PC-9 (cell line): ENCODE measurements around the gene TENT5C. TPM values are rescaled to one million over a fixed set of nuclear protein-coding genes. Genes with fewer than 3 reads are reported as not detected.

Experiments used
- BruUV-seq: library from RNA; stranded (reverse); fragments of 400-500 nt; replicated peaks from 2 replicates; lab custom pipeline; 2021; lab: Mats Ljungman, UMichigan
- CTCF ChIA-PET: fragments of 300-600 bp; sonication (Branson Sonifier 250); formaldehyde crosslinking; loops from one replicate; lab custom pipeline; 2022; ENCODE audit warnings: antibody characterized with exemption; lab: Charles Lee
- POLR2A ChIA-PET: fragments of 300-600 bp; sonication (Branson Sonifier 250); formaldehyde crosslinking; loops from one replicate; lab custom pipeline; 2022; ENCODE audit warnings: antibody characterized with exemption; ENCODE audit not compliant: unreplicated experiment; lab: Charles Lee
- DNase-seq, 2 experiments: peaks; one replicate each; pipeline versions ENCODE4 v3.0.0 to v3.0.0-alpha.2; 2015 to 2022; ENCODE audit warnings: mixed read lengths in 1 of 2
- H2AFZ ChIP-seq: fragments of 200-600 bp; sonication (generic); 2 replicates; pipeline ENCODE4 v1.8.1; 2017; ENCODE audit warnings: antibody characterized with exemption
- H3F3A ChIP-seq: fragments of 200-600 bp; sonication (generic); 2 replicates; pipeline ENCODE4 v1.8.1; 2017; ENCODE audit warnings: antibody characterized with exemption, mild to moderate bottlenecking, low read depth; ENCODE audit not compliant: insufficient read depth
- H3K27ac ChIP-seq: fragments of 200-600 bp; sonication (generic); 2 replicates; pipeline ENCODE4 v1.6.1; 2016; ENCODE audit warnings: mixed run types
- H3K27me3 ChIP-seq: fragments of 200-600 bp; sonication (generic); 2 replicates; pipeline ENCODE4 v1.6.1; 2016; ENCODE audit warnings: low read depth, mixed run types; ENCODE audit not compliant: insufficient read depth
- H3K36me3 ChIP-seq: fragments of 200-600 bp; sonication (generic); 2 replicates; pipeline ENCODE4 v1.6.1; 2016; ENCODE audit warnings: low read depth, mixed run types
- H3K4me1 ChIP-seq: fragments of 200-600 bp; sonication (generic); replicated peaks from 2 replicates; pipeline ENCODE4 v1.6.1; 2016; ENCODE audit warnings: mixed run types; ENCODE audit not compliant: insufficient read depth
- H3K4me2 ChIP-seq: fragments of 200-600 bp; sonication (generic); 2 replicates; pipeline ENCODE4 v1.6.1; 2017; ENCODE audit warnings: mixed run types
- H3K4me3 ChIP-seq: fragments of 200-600 bp; sonication (generic); 2 replicates; pipeline ENCODE4 v1.6.1; 2016; ENCODE audit warnings: mixed run types
- H3K79me2 ChIP-seq: fragments of 200-600 bp; sonication (generic); 2 replicates; pipeline ENCODE4 v1.6.1; 2017; ENCODE audit warnings: low read depth, mixed run types
- H3K9me2 ChIP-seq: fragments of 200-600 bp; sonication (generic); 2 replicates; pipeline ENCODE4 v1.8.1; 2017; ENCODE audit warnings: mild to moderate bottlenecking; ENCODE audit not compliant: insufficient read depth
- H3K9me3 ChIP-seq: fragments of 200-600 bp; sonication (generic); 2 replicates; pipeline ENCODE4 v1.8.1; 2016; ENCODE audit warnings: low read depth; ENCODE audit not compliant: insufficient read depth
- H4K20me1 ChIP-seq: fragments of 200-600 bp; sonication (generic); 2 replicates; pipeline ENCODE4 v1.8.1; 2017; ENCODE audit not compliant: insufficient read depth
- EZH2 ChIP-seq: fragments of 200-600 bp; sonication (generic); IDR thresholded peaks from 2 replicates; pipeline ENCODE4 v1.8.0; 2017; ENCODE audit warnings: antibody characterized with exemption, low read depth
- intact Hi-C: fragments of 100-400 bp; cut with micrococcal nuclease; formaldehyde crosslinking; loops from one replicate; pipeline ENCODE4 v1.10.0; 2022; ENCODE audit not compliant: unreplicated experiment
- total RNA-seq: library from RNA; stranded (reverse); gene quantifications from 2 replicates; pipeline ENCODE4 v1.2.3, GENCODE V29; 2021
- TF ChIP-seq, protein P1 (sequence below): fragments of 200-600 bp; sonication (generic); conservative IDR thresholded peaks from 2 replicates; pipeline ENCODE4 v1.6.1; 2017; ENCODE audit warnings: mixed run types, antibody characterized with exemption, mild to moderate bottlenecking, moderate library complexity

The TENT5C gene
- total RNA-seq, 1 experiment from 2014 or later: 4.3 TPM

DNA sequence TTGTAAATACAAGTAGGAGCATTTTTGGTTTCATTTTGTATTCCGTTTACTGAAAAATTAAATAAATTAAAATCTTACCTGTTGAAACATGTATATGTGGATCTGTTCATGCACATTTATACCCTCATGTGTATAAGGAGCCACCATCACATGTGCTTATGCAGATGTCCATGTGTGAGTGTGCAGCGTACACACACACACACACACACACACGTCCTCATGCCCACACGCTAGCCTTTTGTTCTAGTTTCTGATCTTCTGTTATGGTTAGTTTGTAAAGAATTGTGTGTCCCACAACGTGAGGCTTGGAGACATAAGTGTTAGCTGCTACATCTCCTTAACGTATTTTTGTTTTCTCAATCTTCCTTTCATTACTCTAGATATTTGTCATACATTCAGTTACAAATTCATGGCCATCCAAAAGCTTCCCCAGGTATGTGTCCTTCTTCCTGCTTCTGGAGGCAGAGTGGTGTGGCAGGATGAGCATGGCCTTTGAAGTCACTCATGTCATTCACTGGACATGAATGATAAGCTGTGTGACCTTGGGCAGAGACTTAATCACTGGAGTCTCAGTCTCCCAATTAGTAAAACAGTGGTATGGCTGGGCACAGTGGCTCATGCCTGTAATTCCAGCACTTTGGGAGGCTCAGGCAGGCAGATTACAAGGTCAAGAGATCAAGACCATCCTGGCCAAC is 54.6 kb downstream of the TENT5C start:
- H3K4me2 ChIP-seq: no peak overlapping the region
- CTCF ChIA-PET: no interaction called here
- H3K9me2 ChIP-seq: no peaks in the 10 kb centered on the region
- H3K79me2 ChIP-seq: no peaks in the 10 kb centered on the region
- H3K4me3 ChIP-seq: no peak overlapping the region
- no TSS peak for BruUV-seq
- no peaks in the 10 kb centered on the region for H3K36me3 ChIP-seq
- no peak for DNase-seq
- H3K27me3 ChIP-seq: no peaks in the 10 kb centered on the region
- no peak overlapping the region for H2AFZ ChIP-seq
- H3K9me3 ChIP-seq: no peaks in the 10 kb centered on the region
- POLR2A ChIA-PET: no interaction called here
- H3K4me1 ChIP-seq: peaks cover 19% of the 10 kb centered on the region
- no peak overlapping the region for H3K27ac ChIP-seq
- H3F3A ChIP-seq: peaks cover under 1% of the 10 kb centered on the region; the same call in 1 of the 2 replicates
- no peaks in the 10 kb centered on the region for H4K20me1 ChIP-seq
- intact Hi-C loops: no loop called here
- TF ChIP-seq, protein P1, sequence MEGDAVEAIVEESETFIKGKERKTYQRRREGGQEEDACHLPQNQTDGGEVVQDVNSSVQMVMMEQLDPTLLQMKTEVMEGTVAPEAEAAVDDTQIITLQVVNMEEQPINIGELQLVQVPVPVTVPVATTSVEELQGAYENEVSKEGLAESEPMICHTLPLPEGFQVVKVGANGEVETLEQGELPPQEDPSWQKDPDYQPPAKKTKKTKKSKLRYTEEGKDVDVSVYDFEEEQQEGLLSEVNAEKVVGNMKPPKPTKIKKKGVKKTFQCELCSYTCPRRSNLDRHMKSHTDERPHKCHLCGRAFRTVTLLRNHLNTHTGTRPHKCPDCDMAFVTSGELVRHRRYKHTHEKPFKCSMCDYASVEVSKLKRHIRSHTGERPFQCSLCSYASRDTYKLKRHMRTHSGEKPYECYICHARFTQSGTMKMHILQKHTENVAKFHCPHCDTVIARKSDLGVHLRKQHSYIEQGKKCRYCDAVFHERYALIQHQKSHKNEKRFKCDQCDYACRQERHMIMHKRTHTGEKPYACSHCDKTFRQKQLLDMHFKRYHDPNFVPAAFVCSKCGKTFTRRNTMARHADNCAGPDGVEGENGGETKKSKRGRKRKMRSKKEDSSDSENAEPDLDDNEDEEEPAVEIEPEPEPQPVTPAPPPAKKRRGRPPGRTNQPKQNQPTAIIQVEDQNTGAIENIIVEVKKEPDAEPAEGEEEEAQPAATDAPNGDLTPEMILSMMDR: no peak
- TF ChIP-seq EZH2: no peak

DNA sequence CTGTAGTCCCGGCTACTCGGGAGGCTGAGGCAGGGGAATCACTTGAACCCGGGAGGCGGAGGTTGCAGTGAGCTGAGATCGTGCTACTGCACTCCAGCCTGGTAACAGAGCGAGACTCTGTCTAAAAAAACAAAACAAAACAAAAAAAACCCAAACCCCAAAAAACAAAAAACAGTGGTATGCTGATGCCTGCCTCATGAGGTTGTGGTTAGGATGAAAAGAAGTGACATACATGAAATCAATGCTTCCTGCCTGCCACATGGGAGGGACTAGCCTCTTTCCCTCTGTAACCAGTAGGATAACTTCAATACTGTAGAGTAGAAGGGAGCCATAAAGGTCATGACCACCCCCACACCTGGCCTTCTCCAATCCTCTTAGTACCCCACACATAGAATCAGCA is 55.2 kb downstream of the TENT5C start:
- CTCF ChIA-PET: no interaction called here
- BruUV-seq: no TSS peak

DNA sequence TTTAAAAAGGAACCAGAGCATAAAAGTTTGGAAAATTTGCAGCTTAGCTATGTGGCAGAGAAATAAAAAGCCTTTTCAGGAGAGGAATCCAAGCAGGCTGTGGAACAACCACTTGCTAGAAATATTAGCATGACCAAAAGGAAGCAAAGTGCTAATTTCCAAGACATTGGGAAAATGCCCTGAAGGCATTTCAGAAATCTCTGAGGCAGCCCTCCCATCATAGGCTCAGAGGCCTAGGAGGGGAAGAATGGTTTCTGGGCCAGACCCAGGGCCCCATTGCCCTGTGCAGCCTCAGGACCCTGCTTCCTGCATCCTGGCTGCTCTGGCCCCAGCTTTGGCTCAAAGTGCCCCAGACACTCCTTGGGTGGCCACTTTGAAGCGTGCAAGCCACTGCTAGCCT is 56.8 kb downstream of the TENT5C start:
- H3K4me1 ChIP-seq: no peaks in the 10 kb centered on the region
- no peak for TF ChIP-seq EZH2
- TF ChIP-seq, protein P1: no peak
- no peaks in the 10 kb centered on the region for H3K9me3 ChIP-seq
- POLR2A ChIA-PET: no interaction called here
- H3K27me3 ChIP-seq: no peaks in the 10 kb centered on the region
- no peaks in the 10 kb centered on the region for H3K9me2 ChIP-seq
- no peak overlapping the region for H3K4me2 ChIP-seq
- H2AFZ ChIP-seq: no peak overlapping the region
- CTCF ChIA-PET: no interaction called here
- no peaks in the 10 kb centered on the region for H4K20me1 ChIP-seq
- intact Hi-C loops: no loop called here
- H3K79me2 ChIP-seq: no peaks in the 10 kb centered on the region
- no peak overlapping the region for H3K4me3 ChIP-seq
- BruUV-seq: no TSS peak
- H3K27ac ChIP-seq: no peak overlapping the region
- H3K36me3 ChIP-seq: no peaks in the 10 kb centered on the region
- H3F3A ChIP-seq: no peaks in the 10 kb centered on the region
- DNase-seq: no peak

More for the DNA sequence above, 55.2 kb downstream of the TENT5C start:
- no peaks in the 10 kb centered on the region for H3K27me3 ChIP-seq
- H2AFZ ChIP-seq: no peak overlapping the region
- H3K4me3 ChIP-seq: no peak overlapping the region
- TF ChIP-seq, protein P1: no peak
- TF ChIP-seq EZH2: no peak
- DNase-seq: no peak
- H3K4me2 ChIP-seq: no peak overlapping the region
- POLR2A ChIA-PET: no interaction called here
- no peaks in the 10 kb centered on the region for H4K20me1 ChIP-seq
- peaks cover 14% of the 10 kb centered on the region for H3K4me1 ChIP-seq
- intact Hi-C loops: no loop called here
- no peak overlapping the region for H3K27ac ChIP-seq
- H3K9me3 ChIP-seq: no peaks in the 10 kb centered on the region
- no peaks in the 10 kb centered on the region for H3K36me3 ChIP-seq
- H3F3A ChIP-seq: no peaks in the 10 kb centered on the region
- H3K9me2 ChIP-seq: no peaks in the 10 kb centered on the region
- no peaks in the 10 kb centered on the region for H3K79me2 ChIP-seq
